ENCODE results near the gene NIBAN1.

- TF ChIP-seq CTCF (IDR thresholded peaks at IDR 0.05; ENCODE audit: low read depth, low read length, poor library complexity, severe bottlenecking) (no peak), EZH2phosphoT487 (IDR thresholded peaks at IDR 0.05; ENCODE audit: borderline replicate concordance, low read length) (no peak)
Measured at GRCh38 chr1:184947497-184948256, 26.6 kb downstream of the NIBAN1 start.

Measured in DOHH2 (cell line).